Measurements from ENCODE around the gene TRIP12.

The TRIP12 gene

DNA sequence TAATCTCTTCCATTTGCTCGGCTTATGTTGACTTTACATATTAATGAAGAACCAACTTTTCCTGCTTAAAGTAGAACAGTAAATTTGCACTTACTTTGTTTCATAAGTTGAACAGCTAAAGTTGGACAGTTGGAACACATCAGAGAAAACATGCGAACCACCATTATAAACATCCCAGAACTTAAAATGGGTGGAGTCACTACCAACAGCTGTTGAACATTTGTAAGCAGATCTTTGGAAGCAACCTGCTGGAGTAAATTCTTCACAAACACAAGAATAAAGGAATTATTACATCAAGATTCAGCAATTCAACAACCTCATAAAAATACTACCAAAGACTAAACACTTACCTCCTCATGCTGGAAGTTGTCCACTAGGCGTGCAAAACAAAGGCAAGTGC is 111.0 kb downstream of the TRIP12 start:
- Histone ChIP-seq H3K27me3 (ENCODE audit: insufficient read depth, low read length, poor library complexity, severe bottlenecking) (no peaks in the 10 kb centered on the region), H3K4me2 (ENCODE audit: low read depth, low read length, poor library complexity, severe bottlenecking) (no peak overlapping the region), H3K9ac (ENCODE audit: low read depth, low read length, poor library complexity, severe bottlenecking) (no peak overlapping the region), H3K79me2 (ENCODE audit: insufficient read depth, low read length) (no peaks in the 10 kb centered on the region), H3K9me2 (replicated peaks; ENCODE audit: low read depth, low read length) (no peaks in the 10 kb centered on the region), H2AFZ (ENCODE audit: low read length) (no peak overlapping the region), H3K4me3 (ENCODE audit: low read length, poor library complexity, severe bottlenecking) (no peak overlapping the region), H3F3A (ENCODE audit: low read depth) (no peaks in the 10 kb centered on the region), H4K20me1 (ENCODE audit: insufficient read depth, low read length, poor library complexity, severe bottlenecking) (no peaks in the 10 kb centered on the region), H3K36me3 (ENCODE audit: insufficient read depth, low read length) (peaks cover 90% of the 10 kb centered on the region), H3K9me3 (ENCODE audit: insufficient read depth, low read depth, low read length) (no peaks in the 10 kb centered on the region), H3K4me1 (ENCODE audit: insufficient read depth, low read length, poor library complexity, severe bottlenecking) (no peaks in the 10 kb centered on the region)
- TF ChIP-seq, protein P1, sequence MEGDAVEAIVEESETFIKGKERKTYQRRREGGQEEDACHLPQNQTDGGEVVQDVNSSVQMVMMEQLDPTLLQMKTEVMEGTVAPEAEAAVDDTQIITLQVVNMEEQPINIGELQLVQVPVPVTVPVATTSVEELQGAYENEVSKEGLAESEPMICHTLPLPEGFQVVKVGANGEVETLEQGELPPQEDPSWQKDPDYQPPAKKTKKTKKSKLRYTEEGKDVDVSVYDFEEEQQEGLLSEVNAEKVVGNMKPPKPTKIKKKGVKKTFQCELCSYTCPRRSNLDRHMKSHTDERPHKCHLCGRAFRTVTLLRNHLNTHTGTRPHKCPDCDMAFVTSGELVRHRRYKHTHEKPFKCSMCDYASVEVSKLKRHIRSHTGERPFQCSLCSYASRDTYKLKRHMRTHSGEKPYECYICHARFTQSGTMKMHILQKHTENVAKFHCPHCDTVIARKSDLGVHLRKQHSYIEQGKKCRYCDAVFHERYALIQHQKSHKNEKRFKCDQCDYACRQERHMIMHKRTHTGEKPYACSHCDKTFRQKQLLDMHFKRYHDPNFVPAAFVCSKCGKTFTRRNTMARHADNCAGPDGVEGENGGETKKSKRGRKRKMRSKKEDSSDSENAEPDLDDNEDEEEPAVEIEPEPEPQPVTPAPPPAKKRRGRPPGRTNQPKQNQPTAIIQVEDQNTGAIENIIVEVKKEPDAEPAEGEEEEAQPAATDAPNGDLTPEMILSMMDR (conservative IDR thresholded peaks at IDR 0.05; ENCODE audit: low read length) = no peak
- no peak for TF ChIP-seq EZH2phosphoT487 (IDR thresholded peaks at IDR 0.05; ENCODE audit: borderline replicate concordance)

DNA sequence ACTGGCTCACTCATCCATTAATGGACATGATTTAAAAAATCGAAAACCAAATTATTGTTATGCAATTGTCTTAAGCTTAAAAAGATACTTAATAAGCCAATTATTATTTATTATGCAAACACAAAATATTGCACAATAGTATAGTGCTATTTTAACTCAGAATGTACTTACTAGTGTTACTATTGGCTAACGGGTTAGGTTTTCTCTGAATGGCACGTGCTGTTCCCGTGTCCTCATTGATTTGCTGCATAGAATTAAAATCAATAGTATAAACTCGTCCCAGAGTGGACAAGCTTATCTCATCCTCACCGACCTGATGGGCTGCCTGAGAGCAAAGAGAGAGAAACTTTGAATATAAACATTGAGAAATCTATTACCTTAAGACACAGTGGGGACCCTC is 116.2 kb downstream of the TRIP12 start:
- no peak overlapping the region for H2AFZ ChIP-seq (ENCODE audit: low read length)
- no peak overlapping the region for H3K4me2 ChIP-seq (ENCODE audit: low read depth, low read length, poor library complexity, severe bottlenecking)
- H3K36me3 ChIP-seq (ENCODE audit: insufficient read depth, low read length) = peaks cover 91% of the 10 kb centered on the region
- no peaks in the 10 kb centered on the region for H3K9me2 ChIP-seq (replicated peaks; ENCODE audit: low read depth, low read length)
- no peak for TF ChIP-seq EZH2phosphoT487 (IDR thresholded peaks at IDR 0.05; ENCODE audit: borderline replicate concordance)
- TF ChIP-seq, protein P1 (conservative IDR thresholded peaks at IDR 0.05; ENCODE audit: low read length) = no peak
- no peak overlapping the region for H3K9ac ChIP-seq (ENCODE audit: low read depth, low read length, poor library complexity, severe bottlenecking)
- H3K79me2 ChIP-seq (ENCODE audit: insufficient read depth, low read length) = no peaks in the 10 kb centered on the region
- H3F3A ChIP-seq (ENCODE audit: low read depth) = no peaks in the 10 kb centered on the region
- no peaks in the 10 kb centered on the region for H3K27me3 ChIP-seq (ENCODE audit: insufficient read depth, low read length, poor library complexity, severe bottlenecking)
- H3K4me1 ChIP-seq (ENCODE audit: insufficient read depth, low read length, poor library complexity, severe bottlenecking) = no peaks in the 10 kb centered on the region
- no peaks in the 10 kb centered on the region for H4K20me1 ChIP-seq (ENCODE audit: insufficient read depth, low read length, poor library complexity, severe bottlenecking)
- no peaks in the 10 kb centered on the region for H3K9me3 ChIP-seq (ENCODE audit: insufficient read depth, low read depth, low read length)
- no peak overlapping the region for H3K4me3 ChIP-seq (ENCODE audit: low read length, poor library complexity, severe bottlenecking)

DNA sequence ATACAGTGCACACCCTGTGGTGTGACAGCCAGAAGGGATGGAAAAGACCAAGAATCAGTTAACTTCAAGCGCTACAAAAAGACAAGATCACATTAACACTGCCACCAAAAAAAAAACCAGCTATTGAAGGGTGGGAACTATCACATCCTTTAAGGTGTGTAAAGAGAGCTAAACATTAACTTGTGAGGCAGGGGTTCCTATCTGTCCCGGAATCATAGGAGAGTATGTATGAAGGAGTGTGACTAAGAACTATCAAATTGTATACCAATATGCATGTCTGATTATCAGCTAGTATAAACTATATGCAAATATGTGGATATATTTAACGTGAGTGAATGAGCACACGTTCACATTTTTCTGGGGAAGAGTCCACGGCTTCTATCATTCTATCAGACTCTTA is 119.0 kb downstream of the TRIP12 start:
- Histone ChIP-seq H3F3A (ENCODE audit: low read depth) (no peaks in the 10 kb centered on the region), H3K79me2 (ENCODE audit: insufficient read depth, low read length) (no peaks in the 10 kb centered on the region), H4K20me1 (ENCODE audit: insufficient read depth, low read length, poor library complexity, severe bottlenecking) (no peaks in the 10 kb centered on the region), H2AFZ (ENCODE audit: low read length) (no peak overlapping the region), H3K9me3 (ENCODE audit: insufficient read depth, low read depth, low read length) (no peaks in the 10 kb centered on the region), H3K9ac (ENCODE audit: low read depth, low read length, poor library complexity, severe bottlenecking) (no peak overlapping the region), H3K4me1 (ENCODE audit: insufficient read depth, low read length, poor library complexity, severe bottlenecking) (no peaks in the 10 kb centered on the region), H3K36me3 (ENCODE audit: insufficient read depth, low read length) (peaks cover 89% of the 10 kb centered on the region), H3K9me2 (replicated peaks; ENCODE audit: low read depth, low read length) (no peaks in the 10 kb centered on the region), H3K27me3 (ENCODE audit: insufficient read depth, low read length, poor library complexity, severe bottlenecking) (no peaks in the 10 kb centered on the region), H3K4me3 (ENCODE audit: low read length, poor library complexity, severe bottlenecking) (no peak overlapping the region), H3K4me2 (ENCODE audit: low read depth, low read length, poor library complexity, severe bottlenecking) (no peak overlapping the region)
- TF ChIP-seq, protein P1 (conservative IDR thresholded peaks at IDR 0.05; ENCODE audit: low read length) = no peak
- no peak for TF ChIP-seq EZH2phosphoT487 (IDR thresholded peaks at IDR 0.05; ENCODE audit: borderline replicate concordance)

Data from Loucy (cell line).